ENCODE data around the gene PPFIA1. TPM values are rescaled to one million over a fixed set of nuclear protein-coding genes. Genes with fewer than 3 reads are reported as not detected.

PPFIA1 gene
- total RNA-seq, 1 experiment from 2014 or later, result 63.4 TPM

- H3K79me2 ChIP-seq (ENCODE audit: insufficient read depth, low read length), result no peaks in the 10 kb centered on the region
These were observed 138.9 kb downstream of the PPFIA1 start for GRCh38 chr11:70409437-70409836.

More at GRCh38 chr11:70409437-70409836, 138.9 kb downstream of the PPFIA1 start:
- H3K4me3 Mint-ChIP-seq, result no peak overlapping the region
- no peak overlapping the region for H3K9ac ChIP-seq (ENCODE audit: extremely low read depth, insufficient read length, low read length)
- H3K27me3 ChIP-seq (ENCODE audit: insufficient read depth, low read length), result no peaks in the 10 kb centered on the region
- H3K18ac ChIP-seq (ENCODE audit: insufficient read length, low read depth, low read length), result no peak overlapping the region
- H3K4me2 ChIP-seq (ENCODE audit: insufficient read depth, insufficient read length, low read length), result no peak overlapping the region
- H3K4me1 ChIP-seq (ENCODE audit: insufficient read depth, low read length), result no peaks in the 10 kb centered on the region
- TF ChIP-seq, protein P1, sequence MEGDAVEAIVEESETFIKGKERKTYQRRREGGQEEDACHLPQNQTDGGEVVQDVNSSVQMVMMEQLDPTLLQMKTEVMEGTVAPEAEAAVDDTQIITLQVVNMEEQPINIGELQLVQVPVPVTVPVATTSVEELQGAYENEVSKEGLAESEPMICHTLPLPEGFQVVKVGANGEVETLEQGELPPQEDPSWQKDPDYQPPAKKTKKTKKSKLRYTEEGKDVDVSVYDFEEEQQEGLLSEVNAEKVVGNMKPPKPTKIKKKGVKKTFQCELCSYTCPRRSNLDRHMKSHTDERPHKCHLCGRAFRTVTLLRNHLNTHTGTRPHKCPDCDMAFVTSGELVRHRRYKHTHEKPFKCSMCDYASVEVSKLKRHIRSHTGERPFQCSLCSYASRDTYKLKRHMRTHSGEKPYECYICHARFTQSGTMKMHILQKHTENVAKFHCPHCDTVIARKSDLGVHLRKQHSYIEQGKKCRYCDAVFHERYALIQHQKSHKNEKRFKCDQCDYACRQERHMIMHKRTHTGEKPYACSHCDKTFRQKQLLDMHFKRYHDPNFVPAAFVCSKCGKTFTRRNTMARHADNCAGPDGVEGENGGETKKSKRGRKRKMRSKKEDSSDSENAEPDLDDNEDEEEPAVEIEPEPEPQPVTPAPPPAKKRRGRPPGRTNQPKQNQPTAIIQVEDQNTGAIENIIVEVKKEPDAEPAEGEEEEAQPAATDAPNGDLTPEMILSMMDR (conservative IDR thresholded peaks at IDR 0.05), result no peak
- no peaks in the 10 kb centered on the region for H4K20me1 ChIP-seq (ENCODE audit: control insufficient read depth, insufficient read depth, insufficient read length)
- no peak overlapping the region for H2BK5ac ChIP-seq (ENCODE audit: insufficient read length, low read length)
- H3K27ac Mint-ChIP-seq, result no peak overlapping the region
- no peaks in the 10 kb centered on the region for H3K27me3 Mint-ChIP-seq (ENCODE audit: low read depth)
- no peak overlapping the region for H4K8ac ChIP-seq (replicated peaks; ENCODE audit: insufficient read length, low read depth, low read length)
- no peaks in the 10 kb centered on the region for H3K9me3 Mint-ChIP-seq
- no peak overlapping the region for H2AFZ ChIP-seq (ENCODE audit: low read length)
- H2BK15ac ChIP-seq (ENCODE audit: low read depth, low read length), result no peak overlapping the region
- no peak overlapping the region for H2BK12ac ChIP-seq (ENCODE audit: insufficient read length, low read depth, low read length)
- H3K36me3 Mint-ChIP-seq (ENCODE audit: insufficient read depth in 1 of 3, low read depth in 3 of 3), result peaks cover 58 to 92% (median 81%) of the 10 kb centered on the region in 3 experiments; a peak in 6 of 7 replicates
- H3K23me2 ChIP-seq (ENCODE audit: insufficient read length, low read depth, low read length, poor library complexity, severe bottlenecking), result no peaks in the 10 kb centered on the region
- H2BK20ac ChIP-seq (ENCODE audit: low read depth, low read length, poor library complexity, severe bottlenecking), result no peak overlapping the region
- H2BK120ac ChIP-seq (ENCODE audit: low read depth, low read length, poor library complexity, severe bottlenecking), result no peak overlapping the region
- no peak overlapping the region for H2AK5ac ChIP-seq (ENCODE audit: insufficient read length, low read length)
- no peak overlapping the region for H4K91ac ChIP-seq (ENCODE audit: insufficient read length, low read depth, low read length)
- no peaks in the 10 kb centered on the region for H3K9me3 ChIP-seq (ENCODE audit: control insufficient read depth, low read depth, low read length)
- H3K23ac ChIP-seq (ENCODE audit: insufficient read length, low read depth, low read length), result no peak overlapping the region
- no peak overlapping the region for H3K56ac ChIP-seq (ENCODE audit: insufficient read length, low read depth, low read length)
- no peak overlapping the region for H3K27ac ChIP-seq (ENCODE audit: insufficient read length, low read depth, low read length)
- peaks cover 4% of the 10 kb centered on the region for H3K79me1 ChIP-seq (ENCODE audit: insufficient read depth, low read depth, low read length, poor library complexity, severe bottlenecking)
- H3T11ph ChIP-seq (ENCODE audit: low read length), result no peak overlapping the region
- H3K4ac ChIP-seq (ENCODE audit: low read depth, low read length), result no peak overlapping the region
- no peak overlapping the region for H3K14ac ChIP-seq (ENCODE audit: insufficient read depth, low read length)
- no CpG with 5 or more reads among the region's 10 CpGs for WGBS (ENCODE audit: extremely low coverage, insufficient read length, low lambda C conversion rate)
- H4K5ac ChIP-seq (ENCODE audit: insufficient read length, low read depth, low read length), result no peak overlapping the region
- H3K4me1 Mint-ChIP-seq, result no peaks in the 10 kb centered on the region
- no peak for DNase-seq

All from H9 (cell line).